Measurements from ENCODE around the gene SH3RF1.

DNA sequence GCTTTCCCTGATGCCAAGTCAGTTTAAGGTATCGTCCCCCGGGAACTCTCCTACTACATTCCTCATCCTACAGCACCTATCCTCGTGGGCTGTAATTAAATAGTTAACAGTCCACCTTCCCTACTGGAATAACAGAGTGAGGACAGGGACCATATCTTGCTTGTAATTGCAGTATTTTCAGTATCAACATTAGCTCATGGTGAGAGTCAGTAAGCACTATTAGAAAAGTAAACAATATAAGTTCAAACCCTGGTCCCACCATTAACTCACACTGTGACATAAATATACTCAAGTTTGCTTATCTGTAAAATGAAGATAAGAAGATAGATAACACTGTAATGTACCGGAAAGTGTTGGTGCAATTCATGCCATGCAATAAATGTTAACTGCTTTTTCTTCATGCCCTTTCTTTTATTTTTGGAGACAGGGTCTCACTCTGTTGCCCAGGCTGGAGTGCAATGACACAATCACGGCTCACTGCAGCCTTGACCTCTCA lies 61.3 kb downstream of the SH3RF1 start:
- TF ChIP-seq POLR2A (IDR thresholded peaks at IDR 0.05): no peak
- no peak for TF ChIP-seq CTCF (IDR thresholded peaks at IDR 0.05)
